HG03432 (cell line): ENCODE data around the gene ZSWIM7.
"Not testable (repeated sequence)": the region's sequence is repeated elsewhere in the genome, so short reads cannot be mapped to it uniquely, and the experiment has no call there.

Experiments used
- ATAC-seq: cut with Tn5 transposase; IDR thresholded peaks from one replicate; pipeline ENCODE4 v1.9.1; 2021; ENCODE audit warnings: mild to moderate bottlenecking, moderate library complexity; ENCODE audit not compliant: unreplicated experiment

Gene ZSWIM7

DNA sequence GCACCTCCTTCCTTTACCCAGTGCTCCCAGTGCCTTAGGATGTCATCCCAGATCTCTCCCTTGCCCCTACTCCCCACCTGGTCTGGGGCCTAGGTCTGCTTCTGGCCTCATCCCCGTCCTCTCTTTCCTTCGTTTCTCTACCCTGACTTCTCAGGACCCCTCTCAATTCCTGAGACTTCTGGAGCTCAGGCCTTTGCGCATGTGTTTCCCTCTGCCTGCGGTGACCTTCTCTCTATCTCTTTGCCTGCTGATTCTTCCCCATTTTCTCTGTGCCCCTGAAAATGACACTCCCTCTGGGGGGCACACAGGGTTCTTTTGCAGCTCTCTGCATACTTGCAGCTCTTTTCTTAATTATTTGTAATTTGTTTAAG lies 41.0 kb downstream of the ZSWIM7 start:
- no peak for ATAC-seq

DNA sequence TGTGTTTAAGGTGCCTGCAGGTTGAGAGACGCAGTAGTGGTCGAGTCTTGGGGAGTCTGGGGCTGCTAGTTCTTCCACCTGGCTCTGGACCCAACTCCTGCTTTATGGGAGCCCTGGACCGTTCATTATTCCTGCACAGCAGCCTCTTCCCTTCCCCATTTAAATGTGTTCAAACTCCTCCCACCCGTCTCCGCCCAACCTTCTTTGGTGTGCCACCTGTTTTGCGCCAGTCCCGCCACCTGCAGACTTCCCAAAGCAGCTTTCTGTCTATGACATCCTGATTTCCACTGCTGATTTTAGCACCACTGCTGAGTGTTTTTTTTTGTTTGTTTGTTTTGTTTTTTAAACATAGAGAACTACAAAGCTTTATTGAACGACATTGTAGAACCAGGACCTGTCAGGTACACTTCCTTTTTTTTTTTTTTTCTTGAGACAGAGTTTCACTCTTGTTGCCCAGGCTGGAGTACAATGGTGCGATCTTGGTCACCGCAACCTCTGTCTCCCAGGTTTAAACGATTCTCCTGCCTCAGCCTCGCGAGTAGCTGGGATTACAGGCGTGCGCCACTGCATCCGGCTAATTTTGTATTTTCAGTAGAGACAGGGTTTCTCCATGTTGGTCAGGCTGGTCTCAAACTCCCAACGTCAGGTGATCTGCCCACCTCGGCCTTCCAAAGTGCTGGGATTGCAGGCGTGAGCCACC lies 41.7 kb downstream of the ZSWIM7 start:
- ATAC-seq = no peak

- ATAC-seq = no peak
Observed at GRCh38 chr17:15957206-15957605, 42.3 kb downstream of the ZSWIM7 start.

DNA sequence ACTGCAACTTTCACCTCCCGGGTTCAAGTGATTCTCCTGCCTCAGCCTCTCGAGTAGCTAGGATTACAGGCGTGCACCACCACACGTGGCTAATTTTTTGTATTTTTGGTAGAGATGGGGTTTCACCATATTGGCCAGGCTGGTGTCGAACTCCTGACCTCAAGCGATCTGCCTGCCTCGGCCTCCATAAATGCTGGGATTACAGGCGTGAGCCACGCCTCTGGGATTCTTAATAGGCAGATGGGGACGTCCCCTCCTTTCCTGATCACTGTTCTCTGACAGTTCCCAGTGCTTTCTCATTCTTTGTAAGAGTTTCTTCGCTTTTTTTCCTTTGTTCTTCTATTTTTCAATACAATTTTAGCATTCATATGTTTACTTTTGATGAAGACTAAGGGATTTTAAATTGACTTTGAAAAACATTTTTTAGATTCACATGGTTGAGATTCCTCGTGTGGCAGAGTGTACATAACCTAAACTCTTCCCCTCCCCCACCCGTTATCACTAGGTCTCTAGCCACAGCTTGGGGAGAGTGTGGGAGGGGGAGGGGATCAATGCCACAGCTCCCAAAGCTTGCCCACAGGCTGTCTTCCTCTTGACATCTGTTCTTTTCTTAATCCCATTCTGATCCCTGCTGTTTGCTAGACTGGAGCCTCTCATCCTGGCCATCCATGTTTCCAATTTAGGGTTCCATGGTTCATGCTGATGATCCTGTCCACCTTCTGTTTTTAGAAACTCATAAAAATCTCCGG lies 43.5 kb downstream of the ZSWIM7 start:
- ATAC-seq = no peak

- ATAC-seq = no peak
Observed at GRCh38 chr17:15954222-15954621, 45.3 kb downstream of the ZSWIM7 start.

GRCh38 chr17:15952916-15953790 lies 46.4 kb downstream of the ZSWIM7 start:
- ATAC-seq = no peak

DNA sequence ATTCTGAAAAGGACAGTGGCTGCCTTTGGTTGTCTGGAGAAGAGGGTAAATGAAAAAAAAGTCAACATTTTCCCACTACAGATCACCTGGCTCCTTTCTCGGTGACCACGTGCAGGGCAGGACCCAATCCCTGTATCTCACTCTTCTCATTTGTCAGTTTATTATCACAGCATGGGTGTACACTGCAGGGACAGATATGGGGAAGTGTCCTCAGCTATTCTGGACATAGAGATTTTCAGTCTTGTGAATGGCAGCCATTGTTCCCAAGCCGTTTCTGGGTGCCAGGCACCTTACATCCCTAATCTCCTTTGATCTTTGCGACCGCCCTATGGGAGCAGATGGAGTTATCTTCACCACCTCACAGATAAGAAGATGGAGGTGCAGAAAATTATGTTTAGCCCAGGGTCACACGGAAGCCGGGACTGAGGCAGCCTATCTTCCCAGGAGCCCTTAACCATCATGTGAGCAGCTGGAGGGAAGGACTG lies 47.4 kb downstream of the ZSWIM7 start:
- ATAC-seq = no peak

- ATAC-seq = no peak
Observed at GRCh38 chr17:15951368-15952047, 48.0 kb downstream of the ZSWIM7 start.

GRCh38 chr17:15947976-15948752 lies 51.3 kb downstream of the ZSWIM7 start:
- no peak for ATAC-seq

- no peak for ATAC-seq
Observed at GRCh38 chr17:15947271-15947670, 52.2 kb downstream of the ZSWIM7 start.

- no peak for ATAC-seq
Observed at GRCh38 chr17:15946611-15947120, 52.8 kb downstream of the ZSWIM7 start.

DNA sequence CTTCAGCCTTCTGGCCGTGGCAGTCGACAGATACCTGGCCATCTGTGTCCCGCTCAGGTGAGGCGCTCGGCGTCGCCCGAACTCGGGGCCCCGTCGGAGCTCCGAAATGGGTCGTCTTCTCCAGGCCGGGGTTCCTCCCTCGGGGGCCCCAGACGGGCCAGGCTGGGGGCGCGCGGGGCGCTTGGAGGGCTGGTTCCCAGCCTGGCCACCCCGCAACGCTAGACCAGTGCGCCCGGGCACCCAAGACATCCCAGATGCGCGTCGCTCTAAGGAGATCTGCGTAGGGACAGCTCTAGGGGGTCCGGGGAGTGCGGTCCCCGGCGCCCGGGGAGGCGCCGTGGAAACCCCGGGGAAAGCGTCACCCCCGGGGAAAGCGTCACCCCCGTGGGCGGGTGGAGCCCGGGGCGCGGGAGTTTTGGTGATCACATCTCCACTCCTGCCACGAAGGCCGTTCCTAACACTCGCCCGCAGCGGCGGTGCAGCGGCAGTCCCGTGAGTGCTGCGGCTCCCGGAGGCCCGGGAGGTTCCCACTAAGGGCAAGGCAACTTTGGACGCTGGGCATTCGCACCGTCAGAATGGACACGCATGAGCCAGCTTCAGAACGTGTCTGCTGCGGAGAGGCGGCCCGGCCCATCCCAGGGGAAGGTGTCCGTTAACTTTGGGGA lies 53.8 kb downstream of the ZSWIM7 start:
- ATAC-seq = peak; percentile 2

- peak; percentile 69 for ATAC-seq
Observed at GRCh38 chr17:15944759-15945526, 54.6 kb downstream of the ZSWIM7 start, which contains the start of gene ADORA2B. ADORA2B (plus strand) TSS chr17:15945130; CDS start chr17:15945249, 119 bp downstream.

- ATAC-seq = no peak
Observed at GRCh38 chr17:15943971-15944758, 55.3 kb downstream of the ZSWIM7 start.

DNA sequence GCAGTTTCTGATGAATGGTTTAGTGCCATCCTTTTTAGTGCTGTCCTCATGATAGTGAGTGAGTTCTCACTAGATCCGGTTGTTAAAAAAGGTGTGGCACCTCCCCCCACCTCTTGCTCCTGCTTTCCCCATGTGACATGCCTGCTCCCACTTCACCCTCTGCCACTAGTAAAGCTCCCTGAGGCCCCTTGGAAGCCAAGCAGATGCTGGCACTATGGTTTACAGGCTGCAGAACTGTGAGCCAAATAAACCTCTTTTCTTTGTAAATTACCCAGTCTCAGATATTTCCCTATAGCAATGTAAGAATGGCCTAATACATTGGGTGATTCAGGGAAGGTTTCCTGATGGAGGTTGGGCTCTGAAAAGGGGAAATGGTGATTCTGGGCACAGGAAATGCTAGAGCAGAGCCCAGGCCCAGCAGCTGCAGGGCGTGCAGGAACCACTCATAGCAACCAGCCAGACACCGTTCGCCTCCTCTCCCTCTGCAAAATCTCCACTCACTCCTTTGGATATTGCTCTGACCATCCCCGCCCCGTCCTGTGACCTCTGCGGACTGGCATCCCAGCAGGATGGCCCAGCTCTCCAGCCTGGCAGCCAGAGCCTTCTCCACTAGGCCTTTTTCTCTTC lies 57.2 kb downstream of the ZSWIM7 start:
- ATAC-seq = no peak

DNA sequence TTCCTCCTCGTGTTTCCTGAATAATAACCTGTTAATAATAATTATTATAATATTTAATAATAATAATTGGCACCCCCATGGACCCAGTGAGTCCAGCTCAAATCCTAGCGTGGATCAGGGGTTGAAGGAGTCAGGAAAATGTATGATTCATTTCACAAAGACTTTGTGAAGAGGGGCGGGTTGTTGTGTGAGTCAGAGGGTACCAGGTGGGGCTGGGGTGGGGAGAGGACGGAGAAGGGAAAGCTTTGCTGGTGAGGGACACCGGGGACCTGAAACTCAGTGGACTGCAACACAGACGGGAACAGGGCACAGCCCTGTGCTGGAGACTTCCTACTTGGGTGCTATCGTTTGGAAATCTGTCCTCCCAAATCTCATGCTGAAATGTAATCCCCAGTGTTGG lies 57.7 kb downstream of the ZSWIM7 start:
- ATAC-seq = no peak

DNA sequence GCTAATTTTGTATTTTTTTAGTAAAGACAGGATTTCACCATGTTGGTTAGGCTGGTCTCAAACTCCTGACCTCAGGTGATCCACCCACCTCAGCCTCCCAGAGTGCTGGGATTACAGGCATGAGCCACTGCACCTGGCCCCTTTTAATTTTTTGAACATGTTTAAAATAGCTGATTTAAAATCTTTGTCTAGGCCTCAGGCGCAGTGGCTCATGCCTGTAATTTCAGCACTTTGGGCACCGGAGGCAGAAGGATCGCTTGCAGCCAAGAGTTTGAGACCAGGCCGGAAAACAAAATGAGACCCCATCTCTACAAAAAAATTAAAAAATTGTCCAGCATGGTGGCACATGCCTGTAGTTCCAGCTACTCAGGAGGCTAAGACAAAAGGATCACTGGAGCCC lies 63.0 kb downstream of the ZSWIM7 start:
- ATAC-seq = not testable (repeated sequence)
